HFFc6 (cell line): Measurements from ENCODE around the gene PAFAH2. TPM values are rescaled to one million over a fixed set of nuclear protein-coding genes. Genes with fewer than 3 reads are reported as not detected.

Source experiments
- DNase-seq: peaks from one replicate; pipeline ENCODE4 v3.0.0-alpha.2; 2018
- H3K27ac Mint-ChIP-seq: 2 replicates; pipeline ENCODE4 v1.8.0; 2020; ENCODE audit warnings: mild to moderate bottlenecking, mixed read lengths
- H3K27me3 Mint-ChIP-seq: 2 replicates; pipeline ENCODE4 v1.8.0; 2021; ENCODE audit warnings: mild to moderate bottlenecking, moderate library complexity, mixed read lengths; ENCODE audit not compliant: insufficient read depth
- H3K36me3 Mint-ChIP-seq: 2 replicates; pipeline ENCODE4 v1.8.0; 2021; ENCODE audit warnings: low read depth, mixed read lengths
- H3K4me1 Mint-ChIP-seq: 2 replicates; pipeline ENCODE4 v1.8.0; 2020; ENCODE audit warnings: low read depth, mixed read lengths
- H3K4me3 Mint-ChIP-seq: 2 replicates; pipeline ENCODE4 v1.8.0; 2020; ENCODE audit warnings: mild to moderate bottlenecking, moderate library complexity, mixed read lengths
- H3K9me3 Mint-ChIP-seq: 2 replicates; pipeline ENCODE4 v1.8.0; 2020; ENCODE audit warnings: mild to moderate bottlenecking, mixed read lengths
- total RNA-seq, 6 experiments: library from RNA; stranded (reverse); fragmentation: NEBNext Ultra II Directional; extraction: Animal tissue kit (Norgen Biotek cat#: 25700); gene quantifications; 2 replicates in 1 of 6; 3 replicates in 5 of 6; pipeline ENCODE4 v1.2.3, GENCODE V29; 2021
- TF ChIP-seq, protein P1 (sequence below): fragments of 200-600 bp; sonication (generic); IDR thresholded peaks from 2 replicates; pipeline ENCODE4 v1.5.0; 2021; ENCODE audit warnings: antibody characterized with exemption, mild to moderate bottlenecking

PAFAH2 gene
- total RNA-seq, 6 experiments from 2014 or later: 9.4 to 14.0 (median 10.0) TPM

DNA sequence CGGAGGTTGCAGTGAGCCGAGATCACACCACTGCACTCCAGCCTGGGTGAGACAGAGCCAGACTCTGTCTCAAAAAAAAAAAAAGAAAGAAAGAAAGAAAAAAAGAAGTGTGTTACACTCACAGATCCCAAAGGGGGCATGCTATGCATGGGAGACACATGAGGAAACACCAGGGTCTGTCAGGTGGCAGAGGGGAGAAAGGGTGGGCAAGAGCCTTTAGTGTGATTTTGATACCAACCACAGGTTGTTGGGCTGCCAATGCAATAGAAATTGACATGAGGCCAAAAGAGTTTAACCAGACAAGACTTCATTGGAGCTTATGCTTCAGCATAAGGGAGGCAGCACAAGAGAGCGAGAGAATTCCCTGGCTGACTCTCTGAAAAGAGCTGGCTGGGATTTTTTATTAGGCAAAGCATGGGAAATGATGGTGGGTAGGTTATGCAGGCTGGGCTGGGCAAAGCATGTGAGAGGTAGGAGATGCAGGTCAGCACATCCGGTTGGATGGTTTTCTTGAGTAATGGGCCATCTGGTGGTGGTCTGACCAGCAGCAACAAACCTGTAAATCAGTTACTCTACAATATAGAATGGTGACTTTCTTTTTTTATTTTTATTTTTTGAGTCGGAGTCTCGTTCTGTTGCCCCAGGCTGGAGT is 12.1 kb upstream of the PAFAH2 start:
- no peaks in the 10 kb centered on the region for H3K36me3 Mint-ChIP-seq
- H3K27ac Mint-ChIP-seq: no peak overlapping the region

GRCh38 chr1:26006710-26007109 is 8.8 kb upstream of the PAFAH2 start:
- Mint-ChIP-seq H3K4me1 (peaks cover 7% of the 10 kb centered on the region; the same call in 1 of the 2 replicates), H3K27ac (no peak overlapping the region), H3K4me3 (no peak overlapping the region), H3K36me3 (no peaks in the 10 kb centered on the region), H3K27me3 (peaks cover 2% of the 10 kb centered on the region), H3K9me3 (no peaks in the 10 kb centered on the region)
- no peak for DNase-seq
- TF ChIP-seq, protein P1, sequence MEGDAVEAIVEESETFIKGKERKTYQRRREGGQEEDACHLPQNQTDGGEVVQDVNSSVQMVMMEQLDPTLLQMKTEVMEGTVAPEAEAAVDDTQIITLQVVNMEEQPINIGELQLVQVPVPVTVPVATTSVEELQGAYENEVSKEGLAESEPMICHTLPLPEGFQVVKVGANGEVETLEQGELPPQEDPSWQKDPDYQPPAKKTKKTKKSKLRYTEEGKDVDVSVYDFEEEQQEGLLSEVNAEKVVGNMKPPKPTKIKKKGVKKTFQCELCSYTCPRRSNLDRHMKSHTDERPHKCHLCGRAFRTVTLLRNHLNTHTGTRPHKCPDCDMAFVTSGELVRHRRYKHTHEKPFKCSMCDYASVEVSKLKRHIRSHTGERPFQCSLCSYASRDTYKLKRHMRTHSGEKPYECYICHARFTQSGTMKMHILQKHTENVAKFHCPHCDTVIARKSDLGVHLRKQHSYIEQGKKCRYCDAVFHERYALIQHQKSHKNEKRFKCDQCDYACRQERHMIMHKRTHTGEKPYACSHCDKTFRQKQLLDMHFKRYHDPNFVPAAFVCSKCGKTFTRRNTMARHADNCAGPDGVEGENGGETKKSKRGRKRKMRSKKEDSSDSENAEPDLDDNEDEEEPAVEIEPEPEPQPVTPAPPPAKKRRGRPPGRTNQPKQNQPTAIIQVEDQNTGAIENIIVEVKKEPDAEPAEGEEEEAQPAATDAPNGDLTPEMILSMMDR: no peak

More for the DNA sequence above, 12.1 kb upstream of the PAFAH2 start:
- Mint-ChIP-seq H3K9me3 (no peaks in the 10 kb centered on the region), H3K4me3 (no peak overlapping the region), H3K4me1 (peaks cover 8% of the 10 kb centered on the region; the same call in 1 of the 2 replicates), H3K27me3 (peaks cover 2% of the 10 kb centered on the region; the same call in 1 of the 2 replicates)
- TF ChIP-seq, protein P1: peak; percentile 35
- DNase-seq: no peak

DNA sequence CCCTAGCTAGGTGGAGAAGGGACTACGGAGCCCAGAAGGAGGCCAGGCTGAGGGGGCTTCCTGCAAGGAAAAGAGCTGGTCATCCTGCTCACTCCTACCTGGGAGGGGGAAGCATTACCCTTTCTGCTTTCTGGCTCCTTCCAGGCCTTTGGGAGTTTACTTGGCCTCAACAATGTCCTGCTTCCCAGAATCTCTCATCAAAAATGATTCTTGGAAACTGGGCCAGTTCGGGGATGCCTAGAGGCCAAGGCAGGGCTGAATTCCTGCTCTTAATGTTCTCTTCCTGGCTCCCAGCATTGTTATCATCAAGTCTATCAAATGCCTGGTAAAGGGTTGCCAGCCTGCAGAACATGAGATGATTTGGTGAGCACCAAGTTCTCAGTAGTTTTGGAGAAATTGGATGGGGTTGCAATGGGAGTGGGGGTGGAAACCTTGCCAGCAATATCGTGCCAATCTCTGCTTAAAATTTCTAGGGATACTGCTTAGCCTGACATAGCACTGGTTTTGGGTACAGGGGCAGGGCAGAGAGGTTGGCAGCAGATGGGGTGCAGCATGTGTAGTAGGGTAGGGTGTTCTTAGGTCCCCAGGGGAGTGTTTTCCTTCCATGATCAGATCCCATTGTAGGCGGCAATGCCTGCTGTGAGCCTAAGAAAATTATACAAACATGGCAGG is 7.7 kb upstream of the PAFAH2 start:
- TF ChIP-seq, protein P1: no peak

GRCh38 chr1:26003756-26004155 is 5.9 kb upstream of the PAFAH2 start:
- Mint-ChIP-seq H3K27ac (no peak overlapping the region), H3K27me3 (no peaks in the 10 kb centered on the region; the same call in none of the 2 replicates), H3K9me3 (no peaks in the 10 kb centered on the region), H3K36me3 (no peaks in the 10 kb centered on the region), H3K4me3 (no peak overlapping the region), H3K4me1 (peaks cover 2% of the 10 kb centered on the region)
- no peak for DNase-seq
- TF ChIP-seq, protein P1: no peak

More for the DNA sequence above, 7.7 kb upstream of the PAFAH2 start:
- no peak overlapping the region for H3K27ac Mint-ChIP-seq
- no peak for DNase-seq
- H3K36me3 Mint-ChIP-seq: no peaks in the 10 kb centered on the region
- no peaks in the 10 kb centered on the region for H3K9me3 Mint-ChIP-seq
- H3K27me3 Mint-ChIP-seq: no peaks in the 10 kb centered on the region; the same call in none of the 2 replicates
- no peak overlapping the region for H3K4me3 Mint-ChIP-seq
- no peaks in the 10 kb centered on the region; the same call in 1 of the 2 replicates for H3K4me1 Mint-ChIP-seq

DNA sequence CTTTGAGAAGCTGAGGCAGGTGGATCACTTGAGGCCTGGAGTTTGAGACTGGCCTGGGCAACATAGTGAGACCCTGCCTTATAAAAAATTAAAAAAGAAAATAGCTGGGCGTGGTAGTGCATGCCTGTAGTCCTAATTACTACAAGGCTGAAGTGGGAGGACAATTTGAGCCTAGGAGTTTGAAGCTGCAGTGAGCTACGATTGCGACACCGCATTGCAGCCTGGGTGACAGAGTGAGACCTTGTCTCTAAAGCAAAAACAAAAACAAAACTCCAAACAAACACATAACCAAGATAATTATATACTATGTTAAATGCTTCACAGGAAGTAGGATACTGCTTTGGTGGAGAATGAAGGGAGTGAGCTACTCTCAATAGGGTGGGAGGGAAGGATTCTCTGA is 5.4 kb upstream of the PAFAH2 start:
- Mint-ChIP-seq H3K27me3 (no peaks in the 10 kb centered on the region; the same call in none of the 2 replicates), H3K9me3 (no peaks in the 10 kb centered on the region), H3K36me3 (no peaks in the 10 kb centered on the region), H3K27ac (no peak overlapping the region), H3K4me1 (peaks cover 6% of the 10 kb centered on the region), H3K4me3 (no peak overlapping the region)
- no peak for DNase-seq
- TF ChIP-seq, protein P1: no peak
